ENCODE measurements around the gene MAGEA2. TPM values are rescaled to one million over a fixed set of nuclear protein-coding genes. Genes with fewer than 3 reads are reported as not detected.
"Not testable (repeated sequence)": the region's sequence is repeated elsewhere in the genome, so short reads cannot be mapped to it uniquely, and the experiment has no call there.

The MAGEA2 gene
- total RNA-seq, 4 donors from 2014 or later, result not detected

DNA sequence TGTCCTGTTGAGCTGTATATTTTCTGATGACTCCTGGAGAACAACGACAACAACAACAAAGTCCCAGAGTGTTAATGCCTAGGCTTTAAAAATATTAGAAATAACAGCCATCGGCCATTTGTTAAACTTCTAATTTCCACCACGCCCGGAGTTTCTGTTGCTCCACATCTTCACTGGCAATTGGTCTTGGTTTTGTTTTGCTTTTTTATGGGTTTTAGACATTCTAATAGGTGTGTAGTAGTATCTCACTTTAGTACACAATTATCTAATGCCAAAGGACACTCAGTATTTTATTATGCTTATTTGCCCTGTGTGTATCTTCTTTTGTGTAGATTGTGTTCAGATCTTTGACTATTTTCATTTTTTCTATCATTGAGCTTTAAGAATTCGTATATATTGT, 15.1 kb downstream of the MAGEA2 start:
- Histone ChIP-seq H3K4me1 (no peaks in the 10 kb centered on the region), H3K4me3 (no peak overlapping the region), H3K36me3 (no peaks in the 10 kb centered on the region), H3K27ac (no peak overlapping the region), H3K9me3 (no peaks in the 10 kb centered on the region), H3K27me3 (no peaks in the 10 kb centered on the region)
- 70 to 76% methylated on average over 1 to 5 of the region's 5 CpGs for WGBS, 2 donors
- TF ChIP-seq POLR2A (IDR thresholded peaks at IDR 0.05), result no peak
- no peak for TF ChIP-seq CTCF (IDR thresholded peaks at IDR 0.05)
- DNase-seq, result no peak
- intact Hi-C loops (cut with DNase I), result no loop called here

- DNase-seq; H3K27ac ChIP-seq; intact Hi-C loops (cut with DNase I); H3K9me3 ChIP-seq; H3K36me3 ChIP-seq; H3K4me3 ChIP-seq; H3K27me3 ChIP-seq; H3K4me1 ChIP-seq: not testable (repeated sequence)
- WGBS, 2 donors, result 85 to 90% methylated on average over 2 to 5 of the region's 12 CpGs
These were observed 17.1 kb downstream of the MAGEA2 start for GRCh38 chrX:152736528-152736927.

GRCh38 chrX:152735860-152736511, 17.7 kb downstream of the MAGEA2 start:
- intact Hi-C loops (cut with DNase I), result no loop called here
- no peak overlapping the region for H3K4me3 ChIP-seq
- DNase-seq, result no peak
- H3K9me3 ChIP-seq, result no peaks in the 10 kb centered on the region
- WGBS, 2 donors, result 76% methylated on average over 8 of the region's 12 CpGs; no CpG with 5 or more reads in 1 of the 2 donors
- no peaks in the 10 kb centered on the region for H3K36me3 ChIP-seq
- no peaks in the 10 kb centered on the region for H3K27me3 ChIP-seq
- H3K4me1 ChIP-seq, result no peaks in the 10 kb centered on the region
- no peak for TF ChIP-seq CTCF (IDR thresholded peaks at IDR 0.05)
- TF ChIP-seq POLR2A (IDR thresholded peaks at IDR 0.05), result no peak
- no peak overlapping the region for H3K27ac ChIP-seq

GRCh38 chrX:152735101-152735500, 18.5 kb downstream of the MAGEA2 start:
- no CpG with 5 or more reads among the region's 2 CpGs for WGBS, 2 donors
- intact Hi-C loops (cut with DNase I), result no loop called here
- Histone ChIP-seq H3K27ac (no peak overlapping the region), H3K36me3 (no peaks in the 10 kb centered on the region), H3K4me1 (no peaks in the 10 kb centered on the region), H3K4me3 (no peak overlapping the region), H3K27me3 (no peaks in the 10 kb centered on the region), H3K9me3 (no peaks in the 10 kb centered on the region)
- no peak for DNase-seq
- no peak for TF ChIP-seq POLR2A (IDR thresholded peaks at IDR 0.05)
- TF ChIP-seq CTCF (IDR thresholded peaks at IDR 0.05), result no peak

GRCh38 chrX:152734143-152734858, 19.3 kb downstream of the MAGEA2 start:
- H3K4me1 ChIP-seq; H3K36me3 ChIP-seq; intact Hi-C loops (cut with DNase I); H3K27ac ChIP-seq; H3K4me3 ChIP-seq; DNase-seq; H3K27me3 ChIP-seq; H3K9me3 ChIP-seq: not testable (repeated sequence)
- 80% methylated on average over 1 of the region's 22 CpGs; no CpG with 5 or more reads in 1 of the 2 donors for WGBS, 2 donors

DNA sequence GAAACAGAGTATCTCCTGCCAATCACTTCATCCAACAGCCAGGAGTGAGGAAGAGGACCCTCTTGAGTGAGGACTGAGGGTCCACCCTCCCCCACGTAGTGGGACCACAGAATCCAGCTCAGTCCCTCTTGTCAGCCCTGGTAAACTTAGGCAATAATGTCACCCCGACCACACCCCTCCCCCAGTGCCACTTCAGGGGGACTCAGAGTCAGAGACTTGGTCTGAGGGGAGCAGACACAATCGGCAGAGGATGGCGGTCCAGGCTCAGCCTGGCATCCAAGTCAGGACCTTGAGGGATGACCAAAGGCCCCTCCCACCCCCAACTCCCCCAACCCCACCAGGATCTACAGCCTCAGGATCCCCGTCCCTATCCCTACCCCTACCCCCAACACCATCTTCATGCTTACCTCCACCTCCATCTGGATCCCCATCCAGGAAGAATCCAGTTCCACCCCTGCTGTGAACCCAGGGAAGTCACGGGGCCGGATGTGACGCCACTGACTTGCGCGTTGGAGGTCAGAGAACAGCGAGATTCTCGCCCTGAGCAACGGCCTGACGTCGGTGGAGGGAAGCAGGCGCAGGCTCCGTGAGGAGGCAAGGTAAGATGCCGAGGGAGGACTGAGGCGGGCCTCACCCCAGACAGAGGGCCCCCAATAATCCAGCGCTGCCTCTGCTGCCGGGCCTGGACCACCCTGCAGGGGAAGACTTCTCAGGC, 20.2 kb downstream of the MAGEA2 start, which contains the start of the genes CSAG1 and MAGEA12:
Gene CSAG1, minus strand, starts transcription at position 461 of the 715 bp plus-strand sequence. CDS start 1,261 bp downstream, outside the sequence.
Gene MAGEA12, plus strand, starts transcription at position 497 of the 715 bp plus-strand sequence. CDS start 2,405 bp downstream, outside the sequence.
- Histone ChIP-seq H3K36me3 (no peaks in the 10 kb centered on the region), H3K4me1 (no peaks in the 10 kb centered on the region), H3K9me3 (no peaks in the 10 kb centered on the region), H3K4me3 (no peak within 1 kb of the TSS), H3K27ac (no peak within 1 kb of the TSS), H3K27me3 (no peaks in the 10 kb centered on the region)
- TF ChIP-seq POLR2A (IDR thresholded peaks at IDR 0.05) (no peak), CTCF (IDR thresholded peaks at IDR 0.05) (no peak)
- intact Hi-C loops (cut with DNase I), result no loop called here
- WGBS, 2 donors, result 73% methylated on average over 2 of the region's 21 CpGs; no CpG with 5 or more reads in 1 of the 2 donors
- DNase-seq, result no peak
